ENCODE results near the gene MAST1.
A peak's percentile ranks its signal among the peaks of the same experiment; 100 is the strongest.
"Not testable (repeated sequence)": the region's sequence is repeated elsewhere in the genome, so short reads cannot be mapped to it uniquely, and the experiment has no call there.

MAST1 gene

DNA sequence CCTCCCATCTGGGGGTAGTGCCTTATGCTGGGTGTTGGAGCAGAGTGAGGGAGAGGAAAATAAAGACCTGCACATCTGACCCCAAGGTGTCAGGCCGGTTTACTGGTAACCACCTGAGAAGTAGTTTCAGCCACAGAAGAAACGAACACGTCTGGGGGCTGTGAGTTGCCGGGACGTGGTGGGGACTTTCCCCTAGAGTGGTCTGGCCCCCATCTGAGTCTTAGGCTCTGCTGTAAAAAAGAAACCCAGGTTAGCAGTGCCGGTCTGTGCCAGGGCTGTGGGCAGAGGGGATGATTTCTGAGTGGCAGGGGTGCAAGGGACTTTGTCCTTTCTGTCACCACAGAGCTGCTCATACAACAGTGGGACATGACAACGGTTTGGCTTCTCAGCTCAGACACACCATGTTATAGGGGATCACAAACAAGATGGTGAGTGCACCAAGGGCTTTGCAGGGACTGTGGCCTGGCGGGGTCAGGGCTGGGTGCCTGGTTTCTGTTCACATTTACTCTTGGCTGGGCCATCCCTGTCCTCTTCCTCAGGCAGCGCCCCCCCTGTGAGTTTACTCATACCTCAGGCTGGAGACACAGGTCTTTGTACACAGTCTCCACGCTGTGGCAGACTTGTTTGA is 61.7 kb downstream of the MAST1 start:
- peak; percentile 65 for DNase-seq

- no peak for DNase-seq
Observed at GRCh38 chr19:12907166-12907565, 68.9 kb downstream of the MAST1 start.

DNA sequence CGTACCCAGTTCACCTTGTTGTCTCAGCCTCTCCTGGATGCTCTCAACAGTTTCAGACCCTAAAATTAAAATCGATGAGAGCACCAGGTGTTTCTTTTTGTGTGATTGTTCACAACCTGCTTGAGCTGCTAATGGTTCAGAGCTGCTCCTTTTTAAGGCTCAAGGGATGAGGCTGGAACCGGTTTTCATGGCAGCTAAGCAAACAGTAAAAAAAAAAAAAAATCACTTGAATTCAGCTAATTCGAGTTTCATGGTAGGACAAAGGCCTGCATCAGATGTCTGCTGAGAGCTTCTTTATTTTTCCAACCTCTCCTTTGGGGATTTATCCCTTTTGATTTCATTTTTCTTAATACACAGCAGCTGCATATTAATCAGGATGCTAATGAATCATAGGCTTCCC is 74.3 kb downstream of the MAST1 start:
- no peak for DNase-seq

DNA sequence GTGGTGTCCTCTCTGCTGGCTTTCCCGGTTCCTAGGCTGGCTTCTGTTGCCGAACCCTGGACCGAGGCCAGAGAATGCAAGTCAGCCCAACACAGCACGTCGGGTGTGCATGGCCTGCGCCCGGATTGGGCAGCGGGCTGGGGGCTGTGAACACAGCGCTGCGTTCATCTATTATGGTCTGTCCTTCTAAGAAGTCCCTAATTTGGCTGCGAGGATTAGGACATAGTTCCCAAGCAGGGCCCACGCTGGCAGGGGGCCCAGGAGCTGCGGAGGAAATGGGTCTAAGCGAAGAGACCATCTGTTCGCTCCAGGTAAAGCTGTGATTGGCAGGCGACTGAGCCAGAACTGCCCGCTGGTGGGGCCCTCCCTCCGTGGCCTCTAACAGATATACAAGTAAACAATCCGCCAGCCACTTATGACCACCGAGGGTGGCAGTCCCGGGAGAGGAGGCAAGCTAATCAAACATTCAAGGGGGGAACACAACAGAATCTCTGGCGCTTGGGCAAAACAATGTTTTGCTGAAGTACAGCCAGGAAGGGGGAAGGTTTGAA is 74.8 kb downstream of the MAST1 start:
- no peak for DNase-seq

GRCh38 chr19:12913851-12914690 is 75.8 kb downstream of the MAST1 start:
- peak; percentile 48 for DNase-seq

DNA sequence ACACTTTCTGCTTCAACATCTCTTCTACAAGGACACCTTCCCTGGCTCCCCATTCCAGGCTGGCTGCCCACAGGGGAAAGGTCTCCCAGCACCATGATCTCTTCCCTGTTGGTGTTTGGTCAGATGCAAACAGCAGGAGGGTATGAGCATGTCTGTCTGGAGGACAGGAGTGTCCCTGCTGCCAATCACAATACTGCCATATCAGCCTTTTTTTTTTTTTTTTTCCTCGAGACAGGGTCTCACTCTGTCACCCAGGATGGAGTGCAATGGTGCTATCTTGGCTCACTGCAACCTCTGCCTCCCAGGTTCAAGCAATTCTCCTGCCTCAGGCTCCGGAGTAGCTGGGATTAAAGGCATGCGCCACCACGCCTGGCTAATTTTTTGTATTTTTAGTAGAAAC is 77.5 kb downstream of the MAST1 start:
- DNase-seq, result not testable (repeated sequence)

GRCh38 chr19:12918253-12918652 is 79.9 kb downstream of the MAST1 start:
- DNase-seq, result no peak

DNA sequence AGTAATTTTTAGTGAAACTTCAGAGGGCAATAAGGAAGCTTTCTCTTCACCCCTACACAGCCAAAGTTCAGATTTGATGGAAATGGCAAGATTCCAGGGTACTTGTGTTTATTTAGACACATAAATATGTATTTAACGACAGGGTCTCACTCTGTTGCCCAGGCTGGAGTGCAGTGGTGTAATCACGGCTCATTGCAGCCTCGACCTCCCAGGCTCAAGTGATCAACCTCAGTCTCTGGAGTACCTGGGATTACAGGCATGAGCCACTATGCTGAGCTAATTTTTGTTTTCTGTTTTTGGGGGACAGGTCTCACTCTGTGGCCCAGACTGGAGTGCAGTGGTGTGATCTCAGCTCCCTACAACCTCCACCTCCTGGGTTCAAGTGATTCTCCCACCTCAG is 82.7 kb downstream of the MAST1 start:
- no peak for DNase-seq

GRCh38 chr19:12922959-12923358 is 84.6 kb downstream of the MAST1 start:
- no peak for DNase-seq
